ENCODE results near the gene NTNG1. TPM values are rescaled to one million over a fixed set of nuclear protein-coding genes. Genes with fewer than 3 reads are reported as not detected.
"Not testable (repeated sequence)": the region's sequence is repeated elsewhere in the genome, so short reads cannot be mapped to it uniquely, and the experiment has no call there.

NTNG1 gene
- 12.4 TPM for total RNA-seq
- polyA plus RNA-seq (ENCODE audit: insufficient read depth in 1 of 8, insufficient read length in 8 of 8, low replicate concordance in 1 of 8): 10 to 100 TPM; 10.9 to 21.3 (median 13.8) TPM
- long read RNA-seq, donor 1: 0 reads
- long read RNA-seq, donor 2, partial matches to known transcripts: 0 of 1 reads
- long read RNA-seq, donor 2, other reads (novel, unspliced or antisense): 0 of 1 reads
- long read RNA-seq, donor 3: 0 reads
- long read RNA-seq, donor 4, partial matches to known transcripts: 0 of 1 reads
- long read RNA-seq, donor 4, other reads (novel, unspliced or antisense): 0 of 1 reads
- long read RNA-seq, donor 5, partial matches to known transcripts: 8 of 9 reads
- long read RNA-seq, donor 5, other reads (novel, unspliced or antisense): 0 of 9 reads
- long read RNA-seq, donor 6, partial matches to known transcripts: 12 of 14 reads
- long read RNA-seq, donor 6, other reads (novel, unspliced or antisense): 0 of 14 reads
- long read RNA-seq, donor 7, full-length matches to known transcripts: 1 of 1 reads
- long read RNA-seq, donor 7, partial matches to known transcripts: 0 of 1 reads
- long read RNA-seq, donor 7, other reads (novel, unspliced or antisense): 0 of 1 reads
- long read RNA-seq, donor 8, partial matches to known transcripts: 0 of 1 reads
- long read RNA-seq, donor 8, other reads (novel, unspliced or antisense): 0 of 1 reads
- long read RNA-seq, donor 9, partial matches to known transcripts: 0 of 2 reads
- long read RNA-seq, donor 9, other reads (novel, unspliced or antisense): 0 of 2 reads
- long read RNA-seq, donor 10, full-length matches to known transcripts: 2 of 2 reads
- long read RNA-seq, donor 10, partial matches to known transcripts: 0 of 2 reads
- long read RNA-seq, donor 10, other reads (novel, unspliced or antisense): 0 of 2 reads
- long read RNA-seq, donor 11, partial matches to known transcripts: 6 of 7 reads
- long read RNA-seq, donor 11, other reads (novel, unspliced or antisense): 0 of 7 reads

GRCh38 chr1:107140703-107141490 lies at the start of gene NTNG1:
NTNG1 (plus strand) TSS chr1:107141039.
- peak within 1 kb of the TSS; percentile 91 for H3K27ac ChIP-seq (ENCODE audit: low read length)
- no peaks in the 10 kb centered on the region for H3K36me3 ChIP-seq (ENCODE audit: control insufficient read depth, insufficient read depth, low read length)
- peak within 1 kb of the TSS; percentile 75 for H3K4me3 ChIP-seq (ENCODE audit: low read length)
- WGBS (ENCODE audit: insufficient coverage): under 1% methylated on average over 61 of the region's 79 CpGs
- peaks cover 11% of the 10 kb centered on the region for H3K4me1 ChIP-seq (ENCODE audit: control insufficient read depth, insufficient read depth, low read length)
- H3K27me3 ChIP-seq (ENCODE audit: control insufficient read depth, insufficient read depth, low read length): peaks cover 25% of the 10 kb centered on the region
- no peaks in the 10 kb centered on the region for H3K9me3 ChIP-seq (replicated peaks; ENCODE audit: control insufficient read depth, low read depth, low read length)
- peak; percentile 46 for DNase-seq

GRCh38 chr1:107091418-107091817 lies 49.4 kb upstream of the NTNG1 start:
- no peak overlapping the region for H3K27ac ChIP-seq (ENCODE audit: low read length)
- no peak overlapping the region for H3K4me3 ChIP-seq (ENCODE audit: low read length)
- no CpG with 5 or more reads among the region's 1 CpG for WGBS (ENCODE audit: insufficient coverage)
- H3K4me1 ChIP-seq (ENCODE audit: control insufficient read depth, insufficient read depth, low read length): no peaks in the 10 kb centered on the region
- no peaks in the 10 kb centered on the region for H3K36me3 ChIP-seq (ENCODE audit: control insufficient read depth, insufficient read depth, low read length)
- no peaks in the 10 kb centered on the region for H3K27me3 ChIP-seq (ENCODE audit: control insufficient read depth, insufficient read depth, low read length)
- no peaks in the 10 kb centered on the region for H3K9me3 ChIP-seq (replicated peaks; ENCODE audit: control insufficient read depth, low read depth, low read length)
- DNase-seq: no peak

- WGBS (ENCODE audit: insufficient coverage): no CpG with 5 or more reads among the region's 1 CpG
- DNase-seq; H3K27ac ChIP-seq (ENCODE audit: low read length); H3K4me3 ChIP-seq (ENCODE audit: low read length); H3K36me3 ChIP-seq (ENCODE audit: control insufficient read depth, insufficient read depth, low read length); H3K27me3 ChIP-seq (ENCODE audit: control insufficient read depth, insufficient read depth, low read length); H3K9me3 ChIP-seq (replicated peaks; ENCODE audit: control insufficient read depth, low read depth, low read length); H3K4me1 ChIP-seq (ENCODE audit: control insufficient read depth, insufficient read depth, low read length): not testable (repeated sequence)
Measured at GRCh38 chr1:107093395-107093794, 47.4 kb upstream of the NTNG1 start.

GRCh38 chr1:107095647-107096046 lies 45.2 kb upstream of the NTNG1 start:
- no peaks in the 10 kb centered on the region for H3K36me3 ChIP-seq (ENCODE audit: control insufficient read depth, insufficient read depth, low read length)
- peak; percentile 91 for DNase-seq
- H3K27me3 ChIP-seq (ENCODE audit: control insufficient read depth, insufficient read depth, low read length): no peaks in the 10 kb centered on the region
- no peaks in the 10 kb centered on the region for H3K4me1 ChIP-seq (ENCODE audit: control insufficient read depth, insufficient read depth, low read length)
- no peak overlapping the region for H3K4me3 ChIP-seq (ENCODE audit: low read length)
- H3K27ac ChIP-seq (ENCODE audit: low read length): no peak overlapping the region
- no peaks in the 10 kb centered on the region for H3K9me3 ChIP-seq (replicated peaks; ENCODE audit: control insufficient read depth, low read depth, low read length)

GRCh38 chr1:107096690-107097089 lies 44.1 kb upstream of the NTNG1 start:
- Histone ChIP-seq H3K27me3 (ENCODE audit: control insufficient read depth, insufficient read depth, low read length) (no peaks in the 10 kb centered on the region), H3K4me1 (ENCODE audit: control insufficient read depth, insufficient read depth, low read length) (no peaks in the 10 kb centered on the region), H3K36me3 (ENCODE audit: control insufficient read depth, insufficient read depth, low read length) (no peaks in the 10 kb centered on the region), H3K4me3 (ENCODE audit: low read length) (no peak overlapping the region), H3K9me3 (replicated peaks; ENCODE audit: control insufficient read depth, low read depth, low read length) (no peaks in the 10 kb centered on the region), H3K27ac (ENCODE audit: low read length) (no peak overlapping the region)
- DNase-seq: no peak
- WGBS (ENCODE audit: insufficient coverage): no CpG with 5 or more reads among the region's 2 CpGs

- Histone ChIP-seq H3K27ac (ENCODE audit: low read length) (no peak overlapping the region), H3K9me3 (replicated peaks; ENCODE audit: control insufficient read depth, low read depth, low read length) (no peaks in the 10 kb centered on the region), H3K4me3 (ENCODE audit: low read length) (no peak overlapping the region), H3K4me1 (ENCODE audit: control insufficient read depth, insufficient read depth, low read length) (no peaks in the 10 kb centered on the region), H3K27me3 (ENCODE audit: control insufficient read depth, insufficient read depth, low read length) (no peaks in the 10 kb centered on the region), H3K36me3 (ENCODE audit: control insufficient read depth, insufficient read depth, low read length) (no peaks in the 10 kb centered on the region)
- DNase-seq: peak; percentile 52
- WGBS (ENCODE audit: insufficient coverage): 20% methylated on average over 1 of the region's 3 CpGs
Measured at GRCh38 chr1:107098961-107099360, 41.9 kb upstream of the NTNG1 start.

- no peak overlapping the region for H3K4me3 ChIP-seq (ENCODE audit: low read length)
- DNase-seq: peak; percentile 88
Measured at GRCh38 chr1:107100331-107100984, 40.4 kb upstream of the NTNG1 start.

GRCh38 chr1:107105914-107106313 lies 34.9 kb upstream of the NTNG1 start:
- Histone ChIP-seq H3K36me3 (ENCODE audit: control insufficient read depth, insufficient read depth, low read length) (no peaks in the 10 kb centered on the region), H3K27me3 (ENCODE audit: control insufficient read depth, insufficient read depth, low read length) (no peaks in the 10 kb centered on the region), H3K4me3 (ENCODE audit: low read length) (no peak overlapping the region), H3K27ac (ENCODE audit: low read length) (peak overlapping the region; percentile 49), H3K9me3 (replicated peaks; ENCODE audit: control insufficient read depth, low read depth, low read length) (no peaks in the 10 kb centered on the region), H3K4me1 (ENCODE audit: control insufficient read depth, insufficient read depth, low read length) (no peaks in the 10 kb centered on the region)
- WGBS (ENCODE audit: insufficient coverage): 41% methylated on average over 2 of the region's 3 CpGs
- peak; percentile 77 for DNase-seq

More at GRCh38 chr1:107100331-107100984, 40.4 kb upstream of the NTNG1 start:
- Histone ChIP-seq H3K9me3 (replicated peaks; ENCODE audit: control insufficient read depth, low read depth, low read length) (no peaks in the 10 kb centered on the region), H3K27me3 (ENCODE audit: control insufficient read depth, insufficient read depth, low read length) (no peaks in the 10 kb centered on the region), H3K4me1 (ENCODE audit: control insufficient read depth, insufficient read depth, low read length) (no peaks in the 10 kb centered on the region), H3K27ac (ENCODE audit: low read length) (peak overlapping the region; percentile 53), H3K36me3 (ENCODE audit: control insufficient read depth, insufficient read depth, low read length) (no peaks in the 10 kb centered on the region)
- 15% methylated on average over 3 of the region's 3 CpGs for whole genome bisulfite sequencing (ENCODE audit: insufficient coverage)

- WGBS (ENCODE audit: insufficient coverage): no CpG with 5 or more reads among the region's 4 CpGs
- no peaks in the 10 kb centered on the region for H3K27me3 ChIP-seq (ENCODE audit: control insufficient read depth, insufficient read depth, low read length)
- peak; percentile 96 for DNase-seq
Measured at GRCh38 chr1:107110326-107110725, 30.5 kb upstream of the NTNG1 start.

More at GRCh38 chr1:107110326-107110725, 30.5 kb upstream of the NTNG1 start:
- Histone ChIP-seq H3K36me3 (ENCODE audit: control insufficient read depth, insufficient read depth, low read length) (no peaks in the 10 kb centered on the region), H3K4me1 (ENCODE audit: control insufficient read depth, insufficient read depth, low read length) (no peaks in the 10 kb centered on the region), H3K27ac (ENCODE audit: low read length) (peak overlapping the region; percentile 0), H3K9me3 (replicated peaks; ENCODE audit: control insufficient read depth, low read depth, low read length) (no peaks in the 10 kb centered on the region), H3K4me3 (ENCODE audit: low read length) (no peak overlapping the region)
